Hematopoietic multipotent progenitor cell treated with erythropoietin and hydrocortisone succinate and interleukin-3 and kit ligand, for 15 days (in vitro differentiated cells): ENCODE measurements around the gene CD1C.
"Not testable (repeated sequence)": the region's sequence is repeated elsewhere in the genome, so short reads cannot be mapped to it uniquely, and the experiment has no call there.

Source experiments
- DNase-seq: peaks from one replicate; pipeline ENCODE4 v3.0.0-alpha.2; 2015; ENCODE audit warnings: low spot score

The CD1C gene

DNA sequence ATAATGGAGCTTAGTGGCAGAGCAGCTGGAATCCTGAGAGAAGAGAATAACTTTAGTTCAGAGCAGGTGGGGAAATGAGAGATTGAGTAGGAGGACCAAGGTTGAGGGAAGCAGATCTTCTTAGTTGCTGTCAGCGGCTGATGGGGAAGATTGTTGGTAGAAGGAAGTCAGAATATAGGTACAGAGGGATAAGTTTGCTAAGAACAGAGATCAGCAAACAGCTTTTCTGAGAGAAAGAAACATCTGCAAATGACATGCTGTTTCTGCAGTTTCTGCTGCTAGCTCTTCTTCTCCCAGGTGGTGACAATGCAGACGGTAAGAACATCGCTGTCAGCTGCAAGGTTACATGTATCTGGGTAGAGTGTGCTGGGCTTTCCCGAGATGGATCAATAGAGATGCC lies at the start of gene CD1C:
CD1C (plus strand) TSS at position 113 of the 400 bp plus-strand sequence; CDS start at position 255, 142 bp downstream.
- no peak for DNase-seq

DNA sequence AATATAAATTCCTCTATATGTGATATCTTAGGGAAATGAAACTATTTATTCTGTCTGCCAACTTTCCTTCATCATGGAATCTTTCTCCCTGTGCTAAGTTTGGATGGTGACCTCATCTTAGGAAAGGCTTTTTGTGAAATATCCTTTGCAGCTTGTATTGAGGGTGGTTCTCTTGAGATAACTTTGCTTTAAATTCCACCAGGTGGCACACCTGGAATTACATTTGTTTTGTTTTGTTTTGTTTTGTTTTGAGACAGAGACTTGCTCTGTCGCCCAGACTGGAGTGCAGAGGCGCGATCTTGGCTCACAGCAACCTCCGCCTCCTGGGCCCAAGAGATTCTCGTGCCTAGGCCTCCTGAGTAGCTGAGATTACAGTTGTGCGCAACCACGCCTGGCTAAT lies 43.1 kb upstream of the CD1C start:
- no peak for DNase-seq

DNA sequence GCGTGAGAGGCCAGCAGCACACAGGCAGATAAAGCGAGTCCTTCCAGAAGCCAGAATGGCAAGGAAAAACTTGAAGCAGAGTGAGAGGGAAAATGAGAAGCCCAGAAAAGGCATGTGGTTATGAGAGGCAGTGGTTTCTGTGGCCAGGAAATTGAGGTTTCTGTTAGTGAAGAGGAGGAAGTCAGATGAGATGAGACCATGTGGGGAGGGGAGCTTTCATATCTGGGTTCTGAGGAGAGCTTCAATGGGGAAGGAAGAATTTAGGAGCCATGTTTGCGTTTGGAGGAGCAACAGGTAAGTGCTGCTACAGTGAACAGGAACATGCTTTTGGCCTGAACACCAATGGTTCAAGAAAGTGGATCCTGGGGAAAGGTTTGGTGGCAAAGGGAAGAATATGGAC lies 41.6 kb upstream of the CD1C start:
- no peak for DNase-seq

GRCh38 chr1:158248771-158249170 lies 41.0 kb upstream of the CD1C start:
- no peak for DNase-seq

DNA sequence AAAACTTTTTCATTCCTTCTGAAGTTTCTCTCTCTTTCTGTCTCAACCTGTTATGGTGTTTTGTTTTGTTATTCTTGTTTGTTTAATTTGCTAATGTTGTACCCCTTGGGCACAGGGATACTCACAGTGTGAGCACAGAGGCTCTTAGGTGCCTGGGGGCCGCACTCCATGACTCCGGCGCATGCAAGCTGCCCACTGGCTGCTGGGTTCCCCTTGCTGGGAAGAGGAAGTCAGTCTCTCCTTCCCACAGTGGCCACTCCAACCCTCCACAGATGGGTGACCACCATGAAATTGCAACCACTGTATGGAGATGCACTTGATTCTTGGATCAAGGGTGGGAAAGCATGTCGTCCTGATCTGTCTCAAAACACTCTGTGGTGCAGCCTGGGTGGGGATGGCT lies 40.1 kb upstream of the CD1C start:
- no peak for DNase-seq

- DNase-seq = no peak
Measured at GRCh38 chr1:158251163-158251562, 38.6 kb upstream of the CD1C start.

DNA sequence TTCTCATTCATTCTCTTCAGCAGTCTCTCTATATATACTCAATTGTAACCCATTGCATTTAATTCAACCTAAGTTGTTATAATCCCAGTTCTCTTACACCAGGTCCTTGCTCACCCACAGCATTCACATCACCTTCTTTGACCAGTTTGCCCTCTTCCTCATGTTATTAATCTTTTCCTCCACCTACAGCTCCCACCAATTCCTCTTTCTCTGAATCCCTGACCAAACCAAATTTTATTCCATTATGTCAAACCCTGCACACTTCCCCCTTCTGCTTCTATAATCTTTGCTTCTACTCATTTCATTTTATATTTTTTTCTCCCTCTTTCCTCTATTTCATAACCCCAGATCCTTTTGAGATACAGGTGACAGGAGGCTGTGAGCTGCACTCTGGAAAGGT lies 34.1 kb upstream of the CD1C start:
- DNase-seq = no peak

GRCh38 chr1:158256747-158257146 lies 33.0 kb upstream of the CD1C start:
- not testable (repeated sequence) for DNase-seq

GRCh38 chr1:158257888-158258287 lies 31.8 kb upstream of the CD1C start:
- DNase-seq = no peak

GRCh38 chr1:158259117-158259516 lies 30.6 kb upstream of the CD1C start:
- no peak for DNase-seq

DNA sequence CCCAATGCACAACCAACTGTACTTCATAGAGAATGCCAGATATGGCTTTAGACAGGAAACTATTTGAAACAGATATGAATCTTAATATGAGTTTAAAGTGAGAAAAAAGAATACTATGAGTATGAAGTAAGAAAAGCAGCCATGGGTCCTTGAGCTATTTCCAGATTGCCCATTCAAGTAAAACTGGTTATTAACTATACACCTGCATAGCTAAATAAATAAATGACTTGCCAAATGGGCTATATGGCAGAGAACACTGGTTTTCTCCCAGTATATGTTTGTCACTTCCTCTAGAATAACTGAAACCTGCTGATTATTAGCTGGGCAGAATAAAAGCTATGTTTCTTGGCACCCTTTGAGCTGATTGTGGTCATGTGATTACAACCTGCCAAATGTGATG lies 17.0 kb upstream of the CD1C start:
- no peak for DNase-seq

DNA sequence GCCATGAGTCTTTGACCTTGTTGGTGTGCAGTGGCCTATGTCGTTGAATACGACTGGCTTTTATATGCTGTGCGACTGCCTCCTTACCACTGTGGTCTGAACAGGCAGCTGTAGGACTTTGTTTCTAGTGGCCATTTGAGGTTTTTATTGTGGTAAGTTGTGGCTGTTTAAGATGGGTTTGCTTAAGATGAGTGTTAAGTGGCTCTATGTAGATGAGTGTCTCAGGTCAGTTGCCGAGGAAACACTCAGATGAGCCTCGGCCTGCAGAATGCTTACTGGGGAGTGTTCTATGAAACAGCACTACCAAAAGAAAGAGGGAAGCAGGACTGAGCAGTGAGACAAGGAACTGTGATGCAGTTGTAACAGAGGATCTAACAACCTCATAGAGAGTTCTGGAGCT lies 14.9 kb upstream of the CD1C start:
- DNase-seq = no peak

DNA sequence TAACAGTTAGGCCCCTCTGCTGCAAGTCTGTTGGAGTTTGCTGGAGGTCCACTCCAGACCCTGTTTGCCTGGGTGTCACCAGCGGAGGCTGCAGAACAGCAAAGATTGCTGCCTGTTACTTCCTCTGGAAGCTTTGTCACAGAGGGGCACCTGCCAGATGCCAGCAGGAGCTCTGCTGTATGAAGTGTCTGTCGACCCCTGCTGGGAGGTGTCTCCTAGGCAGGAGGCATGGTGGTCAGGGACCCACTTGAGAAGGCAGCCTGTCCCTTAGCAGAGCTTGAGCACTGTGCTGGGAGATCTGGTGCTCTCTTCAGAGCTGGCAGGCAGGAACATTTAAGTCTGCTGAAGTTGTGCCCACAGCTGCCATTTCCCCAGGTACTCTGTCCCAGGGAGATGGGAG lies 7.3 kb upstream of the CD1C start:
- not testable (repeated sequence) for DNase-seq

GRCh38 chr1:158283965-158284364 lies 5.8 kb upstream of the CD1C start:
- DNase-seq = no peak

GRCh38 chr1:158285756-158286241 lies 3.9 kb upstream of the CD1C start:
- DNase-seq = no peak

DNA sequence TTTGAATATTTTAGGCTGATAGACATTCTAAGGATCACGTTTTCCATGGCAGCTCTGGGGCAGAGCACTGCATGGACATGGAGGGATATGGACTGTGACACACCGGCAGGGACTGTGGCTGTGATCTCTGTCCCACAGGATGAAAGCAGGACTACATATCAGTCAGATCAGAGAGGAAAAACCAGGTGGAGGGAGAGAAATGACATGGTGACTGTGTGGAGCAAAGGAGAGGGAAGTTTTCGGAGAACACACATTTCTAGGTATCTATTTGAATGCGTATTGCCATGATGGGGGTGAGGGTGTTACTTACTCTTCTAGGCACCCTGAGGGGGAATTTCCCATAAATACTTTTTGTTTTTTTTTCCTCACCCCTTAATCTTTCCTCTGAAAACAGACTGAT lies 3.2 kb upstream of the CD1C start:
- DNase-seq = no peak

- DNase-seq = no peak
Measured at GRCh38 chr1:158286941-158287346, 2.8 kb upstream of the CD1C start.

DNA sequence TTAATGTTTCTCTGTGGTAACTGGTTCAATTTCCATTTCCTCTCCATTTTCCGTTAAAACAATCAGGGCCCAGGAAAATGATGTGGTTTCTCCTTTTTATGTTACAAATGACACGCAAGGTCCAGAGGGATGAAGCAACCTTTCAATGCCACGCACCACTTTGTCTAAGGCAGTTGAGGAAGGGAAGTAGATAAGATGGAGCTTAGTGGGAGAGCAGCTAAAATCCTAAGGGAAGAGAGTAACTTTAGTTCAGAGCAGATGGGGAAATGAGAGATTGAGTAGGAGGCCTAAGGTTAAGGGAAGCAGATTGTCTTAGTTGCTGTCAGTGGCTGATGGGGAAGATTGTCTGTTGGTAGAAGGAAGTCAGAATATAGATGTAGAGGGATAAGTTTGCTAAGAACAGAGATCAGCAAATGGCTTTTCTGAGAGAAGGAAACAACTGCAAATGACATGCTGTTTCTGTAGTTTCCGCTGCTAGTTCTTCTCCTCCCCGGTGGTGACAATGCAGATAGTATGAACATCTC lies 660 bp downstream of the CD1C start:
- DNase-seq = no peak

GRCh38 chr1:158295791-158296190 lies 6.1 kb downstream of the CD1C start:
- no peak for DNase-seq

DNA sequence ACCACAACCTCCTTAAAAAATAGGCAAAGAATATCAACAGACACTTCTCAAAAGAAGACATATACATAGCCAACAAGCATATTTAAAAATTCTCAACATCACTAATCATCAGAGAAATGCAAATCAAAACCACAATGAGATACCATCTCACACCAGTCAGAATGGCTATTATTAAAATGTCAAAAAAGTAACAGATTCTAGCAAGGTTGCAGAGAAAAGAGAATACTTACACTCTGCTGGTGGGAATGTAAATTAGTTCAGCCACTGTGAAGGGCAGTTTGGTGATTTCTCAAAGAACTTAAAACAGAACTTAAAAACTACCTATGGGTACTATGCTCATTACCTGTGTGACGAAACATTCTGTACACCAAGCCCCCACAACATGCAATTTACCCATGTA lies 20.9 kb downstream of the CD1C start:
- DNase-seq = no peak

GRCh38 chr1:158311066-158311465 lies 21.3 kb downstream of the CD1C start:
- no peak for DNase-seq

GRCh38 chr1:158323866-158324265 lies 34.1 kb downstream of the CD1C start:
- DNase-seq = no peak

- no peak for DNase-seq
Measured at GRCh38 chr1:158324395-158324794, 34.7 kb downstream of the CD1C start.

- DNase-seq = no peak
Measured at GRCh38 chr1:158327481-158327880, 37.8 kb downstream of the CD1C start.

- DNase-seq = no peak
Measured at GRCh38 chr1:158328426-158328825, 38.7 kb downstream of the CD1C start.
